Measurements from ENCODE around the gene HPSE2. TPM values are rescaled to one million over a fixed set of nuclear protein-coding genes. Genes with fewer than 3 reads are reported as not detected.

Gene HPSE2
- total RNA-seq, 1 donor from 2014 or later, result not detected

GRCh38 chr10:98489561-98490481 is 745.8 kb downstream of the HPSE2 start:
- TF ChIP-seq CTCF (IDR thresholded peaks at IDR 0.05), result no peak
- no peak overlapping the region for H3K27ac ChIP-seq
- H3K4me1 ChIP-seq, result no peaks in the 10 kb centered on the region
- H3K9me3 ChIP-seq, result peaks cover 0 to 3% of the 10 kb centered on the region in 2 donors
- no peaks in the 10 kb centered on the region for H3K36me3 ChIP-seq
- intact Hi-C loops (cut with DNase I), result no loop called here
- H3K4me3 ChIP-seq, result no peak overlapping the region
- H3K27me3 ChIP-seq, result no peaks in the 10 kb centered on the region
- no peak for DNase-seq (ENCODE audit: low spot score in 2 of 2)

- no peak overlapping the region for H3K27ac ChIP-seq
- no peaks in the 10 kb centered on the region for H3K27me3 ChIP-seq
- no peak for DNase-seq (ENCODE audit: low spot score in 2 of 2)
- H3K9me3 ChIP-seq, result no peaks in the 10 kb centered on the region
- TF ChIP-seq CTCF (IDR thresholded peaks at IDR 0.05), result no peak
- H3K4me3 ChIP-seq, result no peak overlapping the region
- intact Hi-C loops (cut with DNase I), result no loop called here
- H3K4me1 ChIP-seq, result no peaks in the 10 kb centered on the region
- H3K36me3 ChIP-seq, result no peaks in the 10 kb centered on the region
Observed at GRCh38 chr10:98488669-98489430, 746.8 kb downstream of the HPSE2 start.

GRCh38 chr10:98487649-98488048 is 748.0 kb downstream of the HPSE2 start:
- H3K4me3 ChIP-seq, result no peak overlapping the region
- no peak for DNase-seq (ENCODE audit: low spot score in 2 of 2)
- TF ChIP-seq CTCF (IDR thresholded peaks at IDR 0.05), result no peak
- no peaks in the 10 kb centered on the region for H3K36me3 ChIP-seq
- no peaks in the 10 kb centered on the region for H3K27me3 ChIP-seq
- intact Hi-C loops (cut with DNase I), result no loop called here
- H3K4me1 ChIP-seq, result no peaks in the 10 kb centered on the region
- H3K27ac ChIP-seq, result no peak overlapping the region
- H3K9me3 ChIP-seq, result no peaks in the 10 kb centered on the region

GRCh38 chr10:98486421-98486820 is 749.2 kb downstream of the HPSE2 start:
- Histone ChIP-seq H3K4me3 (no peak overlapping the region), H3K9me3 (no peaks in the 10 kb centered on the region), H3K36me3 (no peaks in the 10 kb centered on the region), H3K27me3 (no peaks in the 10 kb centered on the region), H3K27ac (no peak overlapping the region), H3K4me1 (no peaks in the 10 kb centered on the region)
- TF ChIP-seq CTCF (IDR thresholded peaks at IDR 0.05), result no peak
- DNase-seq (ENCODE audit: low spot score in 2 of 2), result no peak
- intact Hi-C loops (cut with DNase I), result no loop called here

- intact Hi-C loops (cut with DNase I), result no loop called here
- H3K27ac ChIP-seq, result no peak overlapping the region
- H3K4me3 ChIP-seq, result no peak overlapping the region
- H3K27me3 ChIP-seq, result no peaks in the 10 kb centered on the region
- no peaks in the 10 kb centered on the region for H3K36me3 ChIP-seq
- no peak for TF ChIP-seq CTCF (IDR thresholded peaks at IDR 0.05)
- H3K4me1 ChIP-seq, result no peaks in the 10 kb centered on the region
- H3K9me3 ChIP-seq, result no peaks in the 10 kb centered on the region
- no peak for DNase-seq (ENCODE audit: low spot score in 2 of 2)
Observed at GRCh38 chr10:98485959-98486358, 749.7 kb downstream of the HPSE2 start.
